Stimulated activated CD4-positive, alpha-beta T cell treated with anti-CD3 and anti-CD28 coated beads, TNF-alpha, amount 100 ng/mL, for 1 hour (primary cell): ENCODE results near the gene PARS2.
A peak's percentile ranks its signal among the peaks of the same experiment; 100 is the strongest.

Experiments used
- DNase-seq, 3 donors: peaks; one replicate each; pipeline ENCODE4 v3.0.0-alpha.2; 2020; ENCODE audit warnings: low read depth in 3 of 3, low spot score in 1 of 3

PARS2 gene

GRCh38 chr1:54742282-54742681 lies 22.0 kb downstream of the PARS2 start:
- DNase-seq, result no peak

- DNase-seq, result no peak
Measured at GRCh38 chr1:54741531-54741930, 22.8 kb downstream of the PARS2 start.

DNA sequence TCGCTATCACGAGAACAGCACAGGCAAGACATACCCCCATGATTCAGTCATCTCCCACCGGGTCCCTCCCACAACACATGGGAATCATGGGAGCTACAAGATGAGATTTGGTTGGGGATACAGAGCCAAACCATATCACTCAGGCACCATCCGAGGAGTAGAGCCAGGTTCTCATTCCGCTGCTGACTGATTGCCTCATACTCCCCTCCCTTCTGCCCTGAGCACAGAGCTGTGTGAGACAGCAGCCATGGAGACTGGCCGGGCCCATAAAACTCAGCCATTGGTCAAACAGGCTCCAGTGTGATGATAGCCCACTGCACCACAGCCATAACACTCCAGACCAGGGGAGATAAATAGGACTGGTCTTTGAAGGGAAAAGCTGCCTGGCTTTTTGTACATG lies 26.1 kb downstream of the PARS2 start:
- no peak for DNase-seq

DNA sequence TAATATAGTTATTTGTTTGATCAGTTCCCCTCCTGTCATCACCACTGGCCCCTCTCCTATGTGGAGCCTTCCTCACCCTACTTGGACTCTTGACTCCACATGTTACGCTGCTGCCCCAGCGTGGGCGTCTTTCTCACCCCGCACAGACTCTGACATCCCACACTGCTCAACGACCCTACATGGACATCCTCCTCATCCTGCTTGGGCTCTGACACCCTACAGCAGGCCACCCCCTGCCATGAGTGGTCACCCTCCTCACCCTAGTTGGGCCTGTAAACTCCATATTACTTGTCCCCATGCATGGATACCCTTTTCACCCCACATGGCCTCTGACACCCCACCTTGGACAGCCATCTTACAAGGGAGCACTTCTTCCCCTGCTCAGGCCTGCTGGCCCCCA lies 27.6 kb downstream of the PARS2 start:
- DNase-seq, result no peak

DNA sequence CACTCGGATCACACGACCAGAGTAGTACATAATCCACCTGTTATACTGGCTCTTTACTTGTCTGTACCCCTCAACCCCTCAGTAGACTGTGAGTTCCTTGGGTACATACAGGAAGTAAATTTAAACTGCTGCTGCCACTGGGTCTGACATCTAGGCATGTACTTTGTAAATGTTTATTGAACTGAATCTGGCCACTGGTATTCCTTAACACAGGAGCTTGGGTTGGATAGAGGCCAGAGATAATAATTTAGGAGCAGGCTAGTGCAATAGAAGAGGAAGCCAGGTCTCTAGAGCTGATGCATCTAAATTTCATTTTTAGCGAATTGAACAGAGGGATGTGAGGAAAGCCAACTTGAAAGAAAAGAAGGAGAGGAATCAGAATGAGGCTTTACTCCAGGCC lies 36.3 kb downstream of the PARS2 start:
- no peak for DNase-seq

- no peak for DNase-seq
Measured at GRCh38 chr1:54724771-54725170, 39.6 kb downstream of the PARS2 start.

GRCh38 chr1:54723985-54724384 lies 40.3 kb downstream of the PARS2 start:
- no peak for DNase-seq

- no peak for DNase-seq
Measured at GRCh38 chr1:54721719-54722118, 42.6 kb downstream of the PARS2 start.

DNA sequence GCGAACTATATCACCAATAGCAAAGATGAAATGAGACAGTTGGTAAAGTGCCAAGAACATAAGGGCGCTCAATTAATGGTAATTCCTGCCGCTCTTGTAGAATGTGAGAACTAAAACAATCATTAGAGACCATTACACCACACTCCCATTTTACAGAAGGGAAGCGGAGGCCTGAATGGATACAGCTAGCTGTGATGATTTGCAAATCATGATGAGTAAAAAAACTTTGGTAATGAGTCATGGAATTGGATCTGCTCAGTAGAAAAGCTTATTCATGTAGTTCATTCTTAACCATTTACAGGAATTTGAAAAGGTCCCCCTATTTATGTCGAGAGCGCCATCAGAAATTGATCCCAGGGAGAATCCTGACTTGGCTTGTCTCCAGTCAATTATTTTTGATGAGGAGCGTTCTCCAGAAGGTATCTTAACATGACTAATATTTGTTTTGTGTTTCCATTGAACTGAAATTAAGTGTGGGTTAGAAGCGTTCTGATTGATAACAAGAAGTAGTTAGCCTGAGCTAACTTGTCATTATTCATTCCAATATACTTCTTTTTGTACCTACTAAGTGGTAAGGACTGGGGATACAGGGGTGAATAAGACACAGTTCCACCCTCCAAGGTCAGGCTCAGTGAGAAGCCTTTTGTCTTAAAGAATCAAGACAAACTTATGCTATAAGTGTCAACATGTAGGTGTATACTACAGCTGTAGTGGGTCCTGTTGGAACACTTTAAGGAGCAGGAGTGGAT lies 47.9 kb downstream of the PARS2 start:
- DNase-seq, result no peak

DNA sequence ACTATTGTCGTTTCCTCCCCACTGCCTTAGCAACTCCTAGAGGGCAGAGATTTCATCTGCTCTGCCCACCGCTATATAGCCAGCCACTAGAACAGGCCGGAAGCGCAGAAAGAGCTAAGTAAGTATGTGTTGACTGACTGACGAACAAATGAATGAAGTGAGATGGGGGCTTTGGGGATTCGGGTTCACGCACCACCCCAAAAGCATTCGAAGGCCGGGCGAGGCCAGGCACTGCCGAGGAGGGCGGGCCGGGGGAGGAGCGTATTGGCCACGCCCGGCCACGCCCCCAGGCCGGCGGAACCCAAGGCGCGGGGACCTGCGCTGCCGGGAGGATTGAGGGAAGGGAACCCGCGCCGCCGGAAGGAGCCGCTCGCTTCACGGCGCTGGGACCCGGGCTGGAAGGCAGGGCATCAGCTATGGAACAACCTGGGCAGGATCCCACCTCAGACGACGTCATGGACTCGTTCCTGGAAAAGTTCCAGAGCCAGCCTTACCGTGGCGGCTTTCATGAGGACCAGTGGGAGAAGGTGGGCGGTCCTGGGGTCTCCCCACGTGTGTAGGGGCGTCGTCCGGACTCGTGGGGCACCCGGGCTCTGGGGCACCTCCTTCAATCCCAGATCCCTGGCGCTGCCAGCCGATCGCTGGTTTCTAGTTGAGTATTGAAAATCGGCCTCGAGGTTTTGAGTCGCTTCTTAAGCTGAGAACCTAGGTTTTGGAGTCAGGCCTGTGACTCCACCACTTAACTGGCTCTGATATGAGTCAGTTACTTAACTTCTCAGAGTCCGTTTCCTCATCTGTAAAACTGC lies 48.6 kb downstream of the PARS2 start, which contains the start of gene TTC4:
Gene TTC4 (plus strand): TSS at position 369 of the 806 bp plus-strand sequence. CDS start 48 bp downstream, at position 417.
- peak; percentile 26 to 86 (median 67) for DNase-seq

DNA sequence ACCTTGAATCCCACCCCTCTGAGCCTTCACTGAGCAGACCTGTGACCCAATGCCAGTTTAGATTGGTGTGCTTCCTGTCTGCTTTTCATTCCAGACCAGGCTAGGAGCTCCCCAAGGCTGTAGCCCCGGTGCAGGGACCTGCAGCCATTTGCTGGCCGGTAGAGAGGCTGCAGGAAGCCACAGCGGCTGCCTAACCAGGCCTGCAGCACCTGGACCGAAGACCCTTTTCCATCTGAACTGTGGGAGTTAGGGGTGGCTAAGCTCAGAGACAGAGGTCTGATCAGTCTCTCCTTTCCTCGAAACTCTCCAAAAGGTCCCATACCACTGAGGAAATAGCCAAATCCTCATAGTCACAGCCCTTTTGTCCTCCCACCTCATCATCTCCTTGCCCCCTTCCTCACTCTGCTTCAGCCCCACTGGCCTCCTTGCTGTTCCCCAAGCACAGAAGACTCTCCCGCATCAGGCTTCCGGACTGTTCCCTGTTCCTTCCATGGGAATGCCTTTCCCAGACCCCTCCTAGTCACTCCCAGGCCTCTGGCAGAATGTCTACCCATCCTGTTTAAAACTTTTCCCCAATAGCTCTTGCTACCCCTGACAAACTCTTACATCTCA lies 49.3 kb downstream of the PARS2 start:
- no peak for DNase-seq

DNA sequence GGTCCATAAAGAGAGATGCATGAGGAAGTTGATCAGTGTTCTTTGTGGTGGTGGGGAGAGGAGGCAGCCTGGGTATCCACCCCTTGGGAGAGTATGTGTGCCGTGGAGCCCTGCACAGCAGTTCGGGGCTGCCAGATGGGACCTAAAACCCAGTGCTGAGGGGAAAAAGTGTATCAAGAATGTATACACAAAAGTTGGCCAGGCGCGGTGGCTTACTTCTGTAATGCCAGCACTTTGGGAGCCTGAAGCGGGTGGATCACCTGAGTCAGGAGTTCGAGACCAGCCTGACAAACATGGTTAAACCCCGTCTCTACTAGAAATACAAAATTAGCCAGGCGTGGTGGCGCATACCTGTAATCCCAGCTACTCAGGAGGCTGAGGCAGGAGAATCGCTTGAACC lies 52.8 kb downstream of the PARS2 start:
- no peak for DNase-seq

GRCh38 chr1:54710841-54711240 lies 53.5 kb downstream of the PARS2 start:
- DNase-seq, result no peak

- DNase-seq, result no peak
Measured at GRCh38 chr1:54710434-54710833, 53.9 kb downstream of the PARS2 start.

GRCh38 chr1:54709547-54710292 lies 54.6 kb downstream of the PARS2 start:
- DNase-seq, result no peak

- no peak for DNase-seq
Measured at GRCh38 chr1:54708385-54708784, 55.9 kb downstream of the PARS2 start.
